ENCODE measurements around the gene PDLIM3.

DNA sequence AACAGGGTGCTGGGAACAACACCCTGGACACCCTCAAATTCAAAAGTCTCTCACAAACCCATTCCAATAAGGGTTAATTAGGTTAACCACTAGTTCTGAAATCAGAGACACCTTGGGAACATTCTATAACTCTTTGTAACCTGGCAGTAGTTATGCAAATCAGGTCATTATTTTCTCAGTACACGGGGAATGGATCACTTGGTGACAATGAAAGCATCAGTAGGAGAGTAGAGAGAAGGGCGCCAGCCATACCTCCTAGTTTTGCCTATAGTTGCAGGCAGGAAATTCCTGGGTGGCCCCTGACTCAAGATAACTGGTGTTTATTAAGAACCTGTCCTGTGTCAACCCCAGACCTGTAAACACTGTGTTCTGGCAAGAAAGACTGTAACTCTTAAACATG is 66.3 kb downstream of the PDLIM3 start:
- TF ChIP-seq TAF1 (IDR thresholded peaks at IDR 0.05; ENCODE audit: borderline replicate concordance, low read depth, low read length) (no peak), RFX5 (IDR thresholded peaks at IDR 0.05; ENCODE audit: low read length) (no peak), RAD21 (IDR thresholded peaks at IDR 0.05; ENCODE audit: low read length) (no peak), YY1 (IDR thresholded peaks at IDR 0.05; ENCODE audit: low read depth) (no peak)
- TF ChIP-seq, protein P1, sequence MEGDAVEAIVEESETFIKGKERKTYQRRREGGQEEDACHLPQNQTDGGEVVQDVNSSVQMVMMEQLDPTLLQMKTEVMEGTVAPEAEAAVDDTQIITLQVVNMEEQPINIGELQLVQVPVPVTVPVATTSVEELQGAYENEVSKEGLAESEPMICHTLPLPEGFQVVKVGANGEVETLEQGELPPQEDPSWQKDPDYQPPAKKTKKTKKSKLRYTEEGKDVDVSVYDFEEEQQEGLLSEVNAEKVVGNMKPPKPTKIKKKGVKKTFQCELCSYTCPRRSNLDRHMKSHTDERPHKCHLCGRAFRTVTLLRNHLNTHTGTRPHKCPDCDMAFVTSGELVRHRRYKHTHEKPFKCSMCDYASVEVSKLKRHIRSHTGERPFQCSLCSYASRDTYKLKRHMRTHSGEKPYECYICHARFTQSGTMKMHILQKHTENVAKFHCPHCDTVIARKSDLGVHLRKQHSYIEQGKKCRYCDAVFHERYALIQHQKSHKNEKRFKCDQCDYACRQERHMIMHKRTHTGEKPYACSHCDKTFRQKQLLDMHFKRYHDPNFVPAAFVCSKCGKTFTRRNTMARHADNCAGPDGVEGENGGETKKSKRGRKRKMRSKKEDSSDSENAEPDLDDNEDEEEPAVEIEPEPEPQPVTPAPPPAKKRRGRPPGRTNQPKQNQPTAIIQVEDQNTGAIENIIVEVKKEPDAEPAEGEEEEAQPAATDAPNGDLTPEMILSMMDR (IDR thresholded peaks at IDR 0.05), result no peak
